ENCODE data around the gene C4B. TPM values are rescaled to one million over a fixed set of nuclear protein-coding genes. Genes with fewer than 3 reads are reported as not detected.

Gene C4B
- total and polyA plus RNA-seq, 2 donors (not counting 1 experiment from before 2014, with no cell fraction given), result 16.2 to 19.0 TPM

- Histone ChIP-seq H3K4me2 (ENCODE audit: extremely low read depth, insufficient read depth, low read length) (no peak overlapping the region), H3K4me1 (ENCODE audit: control insufficient read depth, extremely low read depth, insufficient read depth, low read length) (peaks cover 8% of the 10 kb centered on the region), H3K36me3 (ENCODE audit: control insufficient read depth, insufficient read depth, low read length) (peaks cover 39% of the 10 kb centered on the region), H3K9me3 (ENCODE audit: control insufficient read depth, insufficient read depth, low read depth, low read length) (no peaks in the 10 kb centered on the region), H3K27ac (ENCODE audit: insufficient read depth, low read length) (no peak overlapping the region), H2AFZ (ENCODE audit: low read length) (no peak overlapping the region), H3K79me2 (ENCODE audit: control insufficient read depth, insufficient read depth, low read length) (peaks cover 18% of the 10 kb centered on the region), H3K27me3 (ENCODE audit: control insufficient read depth, insufficient read depth, low read length) (no peaks in the 10 kb centered on the region), H3K9ac (ENCODE audit: insufficient read depth, low read length) (no peak overlapping the region), H4K20me1 (ENCODE audit: control insufficient read depth, extremely low read depth, insufficient read depth, low read length) (no peaks in the 10 kb centered on the region), H3K4me3 (replicated peaks in 1 of 4; ENCODE audit: control extremely low read depth in 1 of 4, insufficient read depth in 1 of 4, low read depth in 3 of 4, low read length in 4 of 4) (no peak overlapping the region)
- TF ChIP-seq CTCF (conservative IDR thresholded peaks at IDR 0.05 in 1 of 2, IDR thresholded peaks at IDR 0.05 in 1 of 2; ENCODE audit: low read depth in 1 of 2, low read length in 2 of 2) (no peak), EZH2 (IDR thresholded peaks at IDR 0.05; ENCODE audit: low read length, missing control alignments) (no peak)
- DNase-seq (ENCODE audit: low read depth in 2 of 2), result no peak
Observed at GRCh38 chr6:31966997-31967925, 47.3 kb upstream of the C4B start.

DNA sequence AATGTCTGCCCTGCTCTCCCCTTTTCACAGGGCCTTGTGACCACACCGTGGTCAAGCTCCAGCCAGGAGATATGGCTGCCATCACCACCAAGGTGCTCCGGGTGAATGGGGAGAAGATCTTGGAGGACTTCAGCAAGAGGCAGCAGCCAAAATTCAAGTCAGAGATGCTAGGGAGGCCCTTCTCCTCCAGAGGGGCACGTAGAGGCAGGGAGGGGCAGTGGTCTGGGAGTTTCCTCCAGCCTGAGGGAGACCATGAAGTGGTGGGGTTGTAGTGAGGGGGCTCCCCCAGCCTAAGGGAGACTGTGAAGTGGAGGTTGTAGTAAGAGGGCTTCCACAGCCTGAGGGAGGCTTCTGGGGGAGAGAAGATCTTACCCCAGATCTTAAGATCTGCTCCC, 46.7 kb upstream of the C4B start:
- H3K9ac ChIP-seq (ENCODE audit: insufficient read depth, low read length), result no peak overlapping the region
- H3K4me2 ChIP-seq (ENCODE audit: extremely low read depth, insufficient read depth, low read length), result no peak overlapping the region
- H3K9me3 ChIP-seq (ENCODE audit: control insufficient read depth, insufficient read depth, low read depth, low read length), result no peaks in the 10 kb centered on the region
- H3K36me3 ChIP-seq (ENCODE audit: control insufficient read depth, insufficient read depth, low read length), result peaks cover 37% of the 10 kb centered on the region
- DNase-seq (ENCODE audit: low read depth in 2 of 2), result no peak
- H3K27ac ChIP-seq (ENCODE audit: insufficient read depth, low read length), result no peak overlapping the region
- no peak overlapping the region for H3K4me3 ChIP-seq (replicated peaks in 1 of 4; ENCODE audit: control extremely low read depth in 1 of 4, insufficient read depth in 1 of 4, low read depth in 3 of 4, low read length in 4 of 4)
- peaks cover 23% of the 10 kb centered on the region for H3K79me2 ChIP-seq (ENCODE audit: control insufficient read depth, insufficient read depth, low read length)
- peaks cover 12% of the 10 kb centered on the region for H3K4me1 ChIP-seq (ENCODE audit: control insufficient read depth, extremely low read depth, insufficient read depth, low read length)
- no peaks in the 10 kb centered on the region for H3K27me3 ChIP-seq (ENCODE audit: control insufficient read depth, insufficient read depth, low read length)
- no peaks in the 10 kb centered on the region for H4K20me1 ChIP-seq (ENCODE audit: control insufficient read depth, extremely low read depth, insufficient read depth, low read length)
- no peak overlapping the region for H2AFZ ChIP-seq (ENCODE audit: low read length)
- TF ChIP-seq CTCF (conservative IDR thresholded peaks at IDR 0.05 in 1 of 2, IDR thresholded peaks at IDR 0.05 in 1 of 2; ENCODE audit: low read depth in 1 of 2, low read length in 2 of 2) (no peak), EZH2 (IDR thresholded peaks at IDR 0.05; ENCODE audit: low read length, missing control alignments) (no peak)

DNA sequence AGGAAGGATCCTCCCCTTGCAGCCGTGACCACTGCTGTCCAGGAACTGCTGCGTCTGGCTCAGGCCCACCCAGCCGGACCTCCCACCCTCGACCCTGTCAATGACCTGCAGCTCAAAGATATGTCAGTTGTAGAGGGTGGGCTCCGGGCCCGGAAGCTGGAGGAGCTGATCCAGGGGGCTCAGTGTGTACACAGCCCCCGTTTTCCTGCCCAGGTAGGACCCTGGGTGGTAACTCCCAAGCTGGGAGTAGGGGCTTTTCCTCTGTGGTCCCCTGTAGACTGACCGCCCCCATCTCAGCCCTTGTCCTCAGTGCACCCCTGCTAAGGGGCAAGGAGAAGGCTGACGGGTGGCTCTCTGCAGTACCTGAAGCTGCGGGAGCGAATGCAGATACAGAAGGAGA, 46.3 kb upstream of the C4B start:
- no peak overlapping the region for H3K9ac ChIP-seq (ENCODE audit: insufficient read depth, low read length)
- H3K4me2 ChIP-seq (ENCODE audit: extremely low read depth, insufficient read depth, low read length), result no peak overlapping the region
- H2AFZ ChIP-seq (ENCODE audit: low read length), result no peak overlapping the region
- H3K9me3 ChIP-seq (ENCODE audit: control insufficient read depth, insufficient read depth, low read depth, low read length), result no peaks in the 10 kb centered on the region
- H3K79me2 ChIP-seq (ENCODE audit: control insufficient read depth, insufficient read depth, low read length), result peaks cover 26% of the 10 kb centered on the region
- H3K4me1 ChIP-seq (ENCODE audit: control insufficient read depth, extremely low read depth, insufficient read depth, low read length), result peaks cover 14% of the 10 kb centered on the region
- no peak for DNase-seq (ENCODE audit: low read depth in 2 of 2)
- H3K4me3 ChIP-seq (replicated peaks in 1 of 4; ENCODE audit: control extremely low read depth in 1 of 4, insufficient read depth in 1 of 4, low read depth in 3 of 4, low read length in 4 of 4), result no peak overlapping the region
- no peak for TF ChIP-seq CTCF (conservative IDR thresholded peaks at IDR 0.05 in 1 of 2, IDR thresholded peaks at IDR 0.05 in 1 of 2; ENCODE audit: low read depth in 1 of 2, low read length in 2 of 2)
- TF ChIP-seq EZH2 (IDR thresholded peaks at IDR 0.05; ENCODE audit: low read length, missing control alignments), result no peak
- no peaks in the 10 kb centered on the region for H4K20me1 ChIP-seq (ENCODE audit: control insufficient read depth, extremely low read depth, insufficient read depth, low read length)
- H3K27ac ChIP-seq (ENCODE audit: insufficient read depth, low read length), result no peak overlapping the region
- no peaks in the 10 kb centered on the region for H3K27me3 ChIP-seq (ENCODE audit: control insufficient read depth, insufficient read depth, low read length)
- peaks cover 35% of the 10 kb centered on the region for H3K36me3 ChIP-seq (ENCODE audit: control insufficient read depth, insufficient read depth, low read length)

Measured in fibroblast of lung (primary cell).